GM12873 (cell line): ENCODE results near the gene EP400.

Experiments used
- CTCF ChIP-seq: IDR thresholded peaks from 2 replicates; pipeline ENCODE4 v1.5.1; 2012; ENCODE audit warnings: low read depth, mild to moderate bottlenecking, moderate library complexity, low read length, control low read depth; ENCODE audit not compliant: insufficient read depth; ENCODE audit errors: missing control alignments

The EP400 gene

GRCh38 chr12:131984334-131984733, 34.6 kb downstream of the EP400 start:
- no peak for TF ChIP-seq CTCF

- TF ChIP-seq CTCF = no peak
Measured at GRCh38 chr12:131986361-131986760, 36.6 kb downstream of the EP400 start.

GRCh38 chr12:131986910-131987309, 37.2 kb downstream of the EP400 start:
- no peak for TF ChIP-seq CTCF

GRCh38 chr12:131987552-131987951, 37.8 kb downstream of the EP400 start:
- TF ChIP-seq CTCF = no peak

- no peak for TF ChIP-seq CTCF
Measured at GRCh38 chr12:131988054-131988796, 38.5 kb downstream of the EP400 start.

GRCh38 chr12:131989021-131989420, 39.3 kb downstream of the EP400 start:
- no peak for TF ChIP-seq CTCF

GRCh38 chr12:131990066-131990979, 40.6 kb downstream of the EP400 start:
- TF ChIP-seq CTCF = no peak
